Heart right ventricle (tissue), 16 donors: ENCODE data around the gene STK35. TPM values are rescaled to one million over a fixed set of nuclear protein-coding genes. Genes with fewer than 3 reads are reported as not detected.

Experiments
- ATAC-seq, 8 donors: fragments of 200-7000 bp; cut with Tn5 transposase; one replicate each; pipeline ENCODE4 v1.9.1; 2020; ENCODE audit warnings: mild to moderate bottlenecking in 8 of 8, moderate library complexity in 8 of 8, moderate number of reproducible peaks in 1 of 8
- DNase-seq, 2 donors: peaks; one replicate each; pipeline ENCODE4 v3.0.0-alpha.2; 2020
- H3K27ac ChIP-seq, 10 donors: fragments of 200-600 bp; sonication (generic) in 2 of 10; one replicate each; pipeline versions ENCODE4 v1.5.0 to v1.8.0; 2020 to 2022; ENCODE audit warnings: mild to moderate bottlenecking in 3 of 10
- H3K27me3 ChIP-seq, 7 donors: fragments of 200-600 bp; one replicate each; pipeline ENCODE4 v1.8.0; 2021 to 2022; ENCODE audit warnings: mild to moderate bottlenecking in 2 of 7
- H3K36me3 ChIP-seq, 9 donors: fragments of 200-600 bp; sonication (generic) in 1 of 9; one replicate each; pipeline versions ENCODE4 v1.5.0 to v1.8.0; 2020 to 2022; ENCODE audit warnings: mild to moderate bottlenecking in 2 of 9
- H3K4me1 ChIP-seq, 9 donors: fragments of 200-600 bp; sonication (generic) in 1 of 9; one replicate each; pipeline versions ENCODE4 v1.5.0 to v1.8.0; 2020 to 2022; ENCODE audit warnings: mild to moderate bottlenecking in 4 of 9
- H3K4me3 ChIP-seq, 10 donors: fragments of 200-600 bp; sonication (generic) in 2 of 10; one replicate each; pipeline versions ENCODE4 v1.5.0 to v1.8.0; 2020 to 2022; ENCODE audit warnings: mild to moderate bottlenecking in 7 of 10, moderate library complexity in 2 of 10
- H3K9me3 ChIP-seq, 11 donors: fragments of 200-600 bp in 10 of 11; sonication (generic) in 2 of 11; one replicate each; pipeline versions ENCODE4 v1.5.0 to v1.8.0; 2013 to 2022; ENCODE audit warnings: mild to moderate bottlenecking in 2 of 11, control low read depth in 1 of 11, moderate library complexity in 1 of 11
- WGBS, 2 donors: extraction: QIAGEN DNeasy Blood & Tissue Kit; methylation state at CpG; one replicate each; pipeline ENCODE4 v1.1.7; 2013; ENCODE audit warnings: inconsistent platforms in 1 of 2; 5-methylcytosine and 5-hydroxymethylcytosine counted together
- intact Hi-C, 10 donors: fragments of 100-400 bp; cut with DNase I; formaldehyde crosslinking; loops; one replicate each; pipeline versions ENCODE4 v1.11.1 to v1.14.2; 2022
- polyA plus RNA-seq, 2 donors: library from polyadenylated mRNA; stranded (reverse); fragments of 200-250 nt; gene quantifications; one replicate each; pipeline ENCODE4 v1.2.3, GENCODE V29; 2013
- total RNA-seq, 10 donors: library from RNA; stranded (reverse); fragmentation: NEBNext Ultra II Directional in 3 of 10; extraction: Animal tissue kit (Norgen Biotek cat#: 25700) in 3 of 10; gene quantifications; one replicate each; pipeline versions ENCODE4 v1.2.1 to v1.2.4, GENCODE V29; 2021 to 2023
- TF ChIP-seq, protein P1 (sequence below), 9 donors: fragments of 200-600 bp; sonication (generic) in 2 of 9; IDR thresholded peaks; one replicate each; pipeline versions ENCODE4 v1.5.0 to v1.8.0; 2021 to 2022; ENCODE audit warnings: antibody characterized with exemption in 9 of 9, mild to moderate bottlenecking in 5 of 9, moderate library complexity in 1 of 9
- donor health status: Arrhythmogenic right ventricular cardiomyopathy.
- donor health status: ischemic (EF 13 %, LVEDD 7.1; RV severe dilation, severe dysfunction).
- donor health status: healthy with polysubstance abuse.
- donor health status: DM: no; HTN: yes; CAD: no.
- donor health status: DM: no; HTN: no; CAD: no.
- donor health status: ischemic (EF 25% LVEDD 6.9; RV normal size, moderate dysfunction).
- donor health status: ischemic (EF 25% LVEDD 5.7; RV mildly dilated, moderate dysfunction).
- donor health status: healthy.
- donor health status: DM: yes; HTN: yes; CAD: no.
- donor health status: Ischemic cardiomyopathy.
- donor health status: ischemic (EF 35%, LVEDD 5.7; RV mildly dilated, moderate dysfunction).
- donor health status: nonischemic (EF 11% LVEDD 7.7; RV severe dilation, severe dysfunction).
- donor health status: DM: yes; HTN: yes; CAD: no.
- donor health status: PGD.
- donor health status: ischemic (EF 29% LVEDD 5.4; RV normal size, mild dysfunction).
- donor health status: nonischemic (EF 23%, LVEDD 6.1; RV moderate dilation, normal function).

The STK35 gene
- total and polyA plus RNA-seq, 12 donors, result 5.4 to 17.2 (median 12.6) TPM

DNA sequence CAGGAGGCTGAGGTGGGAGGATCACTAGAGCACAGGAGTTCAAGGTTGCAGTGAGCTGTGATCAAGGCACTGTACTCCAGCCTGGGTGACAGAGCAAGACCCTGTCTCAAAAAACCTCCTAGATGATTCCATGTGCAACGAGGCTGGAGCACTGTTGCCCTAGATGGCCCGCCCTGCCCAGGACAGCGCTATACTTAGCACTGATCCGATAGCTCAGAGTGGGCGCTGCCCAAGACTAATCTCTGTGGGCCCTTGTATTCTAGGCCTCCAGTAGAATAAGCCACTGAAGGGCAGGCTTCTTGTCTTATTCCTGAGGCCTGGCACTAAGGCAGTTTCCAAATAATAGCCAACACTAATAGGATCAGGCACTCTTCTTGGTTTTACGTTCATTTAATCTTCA, 41.0 kb downstream of the STK35 start:
- no peaks in the 10 kb centered on the region for H3K27me3 ChIP-seq
- peak; percentile 45 to 48 for DNase-seq
- 49 to 68% methylated on average over 6 of the region's 6 CpGs for WGBS, 2 donors
- TF ChIP-seq, protein P1, sequence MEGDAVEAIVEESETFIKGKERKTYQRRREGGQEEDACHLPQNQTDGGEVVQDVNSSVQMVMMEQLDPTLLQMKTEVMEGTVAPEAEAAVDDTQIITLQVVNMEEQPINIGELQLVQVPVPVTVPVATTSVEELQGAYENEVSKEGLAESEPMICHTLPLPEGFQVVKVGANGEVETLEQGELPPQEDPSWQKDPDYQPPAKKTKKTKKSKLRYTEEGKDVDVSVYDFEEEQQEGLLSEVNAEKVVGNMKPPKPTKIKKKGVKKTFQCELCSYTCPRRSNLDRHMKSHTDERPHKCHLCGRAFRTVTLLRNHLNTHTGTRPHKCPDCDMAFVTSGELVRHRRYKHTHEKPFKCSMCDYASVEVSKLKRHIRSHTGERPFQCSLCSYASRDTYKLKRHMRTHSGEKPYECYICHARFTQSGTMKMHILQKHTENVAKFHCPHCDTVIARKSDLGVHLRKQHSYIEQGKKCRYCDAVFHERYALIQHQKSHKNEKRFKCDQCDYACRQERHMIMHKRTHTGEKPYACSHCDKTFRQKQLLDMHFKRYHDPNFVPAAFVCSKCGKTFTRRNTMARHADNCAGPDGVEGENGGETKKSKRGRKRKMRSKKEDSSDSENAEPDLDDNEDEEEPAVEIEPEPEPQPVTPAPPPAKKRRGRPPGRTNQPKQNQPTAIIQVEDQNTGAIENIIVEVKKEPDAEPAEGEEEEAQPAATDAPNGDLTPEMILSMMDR (IDR thresholded peaks at IDR 0.05), result no peak
- H3K4me1 ChIP-seq, result peaks cover 29 to 88% (median 61%) of the 10 kb centered on the region in 9 donors
- peak overlapping the region; percentile 60 to 90 (median 80) for H3K27ac ChIP-seq
- peak; percentile 51 to 81 (median 69) for ATAC-seq
- peaks cover 0 to 39% (median 0%) of the 10 kb centered on the region in 9 donors for H3K36me3 ChIP-seq
- intact Hi-C loops, result loop anchor here in 2 of 10 donors (5.0 to 10.0 kb wide), 3 partner anchors 35 to 328 kb away; partner anchors contain the start of gene STK35 (in 1 of the 2)
- no peaks in the 10 kb centered on the region for H3K9me3 ChIP-seq
- H3K4me3 ChIP-seq, result no peak overlapping the region

DNA sequence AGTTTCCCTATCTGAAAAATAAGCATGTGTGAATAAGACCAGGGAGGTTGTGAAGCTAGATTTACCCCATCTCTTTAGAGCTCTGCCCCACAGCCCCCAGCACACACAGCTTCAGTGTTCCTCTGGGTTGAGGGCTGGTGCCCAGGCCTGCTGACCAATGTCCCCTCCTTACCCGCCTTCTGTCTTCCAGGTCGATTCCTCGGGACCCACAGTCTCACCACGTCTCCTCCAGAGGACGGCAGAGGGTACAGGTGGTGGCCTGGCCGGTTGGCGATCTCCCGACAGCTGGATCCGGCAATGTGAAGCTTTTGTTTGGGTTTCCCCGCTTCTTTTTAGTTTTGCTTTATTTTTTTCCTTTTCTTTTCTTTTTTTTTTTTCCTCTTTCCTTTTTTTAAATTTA, 42.0 kb downstream of the STK35 start:
- 95 to 97% methylated on average over 10 of the region's 10 CpGs for WGBS, 2 donors
- intact Hi-C loops, result loop anchor here in 2 of 10 donors (5.0 to 10.0 kb wide), 3 partner anchors 36 to 329 kb away; partner anchors contain the start of gene STK35 (in 1 of the 2)
- H3K27me3 ChIP-seq, result no peaks in the 10 kb centered on the region
- no peak for ATAC-seq
- H3K4me3 ChIP-seq, result no peak overlapping the region
- no peak for DNase-seq
- H3K4me1 ChIP-seq, result peaks cover 28 to 78% (median 53%) of the 10 kb centered on the region in 9 donors
- H3K36me3 ChIP-seq, result peaks cover 0 to 48% (median 0%) of the 10 kb centered on the region in 9 donors
- TF ChIP-seq, protein P1 (IDR thresholded peaks at IDR 0.05), result no peak
- H3K9me3 ChIP-seq, result no peaks in the 10 kb centered on the region
- H3K27ac ChIP-seq, result peak overlapping the region; percentile 60 to 90 (median 80)

DNA sequence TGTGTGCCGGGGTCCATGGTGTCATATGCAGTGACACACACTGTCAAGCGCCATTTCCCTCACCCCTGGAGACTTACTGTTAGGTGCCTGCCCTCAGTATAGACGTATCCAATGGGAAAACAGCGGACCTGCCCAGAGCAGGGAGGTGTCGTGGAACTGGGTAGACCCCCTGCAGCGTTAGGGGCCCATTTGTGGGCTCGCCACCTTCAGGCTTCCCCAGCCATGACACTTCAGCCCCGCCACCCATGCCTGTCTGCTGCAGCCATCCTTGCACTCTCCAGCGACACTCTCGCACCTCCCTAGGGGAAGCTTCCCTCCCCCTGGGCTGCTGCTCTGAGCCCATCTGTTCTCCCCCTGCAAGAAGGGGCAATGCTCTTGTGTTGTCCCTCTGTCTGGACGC, 43.2 kb downstream of the STK35 start:
- intact Hi-C loops, result loop anchor here in 6 of 10 donors (5.0 to 10.0 kb wide), 3 partner anchors 38 to 330 kb away; partner anchors contain the start of gene STK35 (in 3 of the 6)
- Histone ChIP-seq H3K36me3 (peaks cover 0 to 59% (median 0%) of the 10 kb centered on the region in 9 donors), H3K4me1 (peaks cover 15 to 66% (median 40%) of the 10 kb centered on the region in 9 donors), H3K4me3 (peak overlapping the region in 1 of 10 donors; percentile 19), H3K27me3 (no peaks in the 10 kb centered on the region), H3K9me3 (no peaks in the 10 kb centered on the region), H3K27ac (peak overlapping the region in 2 of 10 donors; percentile 67 to 90)
- WGBS, 2 donors, result 94% methylated on average over 11 of the region's 11 CpGs
- ATAC-seq, result no peak
- TF ChIP-seq, protein P1 (IDR thresholded peaks at IDR 0.05), result no peak
- DNase-seq, result no peak

DNA sequence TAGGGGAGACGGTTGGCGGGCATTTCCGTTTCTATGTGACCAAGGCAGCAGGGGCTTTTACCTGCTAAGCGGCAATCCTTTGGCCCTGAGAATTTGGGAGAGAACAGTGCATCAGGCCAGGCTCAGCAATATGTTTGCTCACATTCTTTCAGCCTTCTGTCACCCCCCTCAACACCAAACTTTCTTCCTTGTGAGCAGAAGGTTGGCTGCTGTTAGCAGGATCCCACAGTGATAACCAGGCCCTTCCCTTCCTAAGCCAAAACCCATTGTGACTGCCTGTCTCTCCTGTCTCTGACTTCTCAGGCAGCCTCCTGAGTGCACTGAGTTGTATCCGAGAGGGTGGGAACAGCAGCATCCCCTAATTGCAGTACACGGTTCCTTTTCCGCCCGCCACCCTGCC, 43.7 kb downstream of the STK35 start:
- WGBS, 2 donors, result 88 to 94% methylated on average over 8 of the region's 8 CpGs
- peak overlapping the region in 6 of 10 donors; percentile 0 to 26 (median 16) for H3K4me3 ChIP-seq
- no peak for ATAC-seq
- H3K9me3 ChIP-seq, result no peaks in the 10 kb centered on the region
- H3K4me1 ChIP-seq, result peaks cover 10 to 61% (median 35%) of the 10 kb centered on the region in 9 donors
- DNase-seq, result no peak
- H3K27ac ChIP-seq, result peak overlapping the region in 8 of 10 donors; percentile 42 to 90 (median 62)
- H3K36me3 ChIP-seq, result peaks cover 0 to 59% (median 0%) of the 10 kb centered on the region in 9 donors
- no peaks in the 10 kb centered on the region for H3K27me3 ChIP-seq
- TF ChIP-seq, protein P1 (IDR thresholded peaks at IDR 0.05), result no peak
- intact Hi-C loops, result loop anchor here in 5 of 10 donors (5.0 to 10.0 kb wide), 3 partner anchors 38 to 331 kb away; partner anchors contain the start of gene STK35 (in 2 of the 5)
